Measurements from ENCODE around the gene MROH9.

MROH9 gene

GRCh38 chr1:170986901-170987300 lies 51.6 kb downstream of the MROH9 start:
- H3K9me3 ChIP-seq (ENCODE audit: insufficient read depth, low read length) = no peaks in the 10 kb centered on the region
- no peak overlapping the region for H3K9ac ChIP-seq (ENCODE audit: low read length)
- H2AFZ ChIP-seq (ENCODE audit: low read depth, low read length, severe bottlenecking) = no peak overlapping the region
- no peak overlapping the region for H3K4me2 ChIP-seq (ENCODE audit: low read depth, low read length, poor library complexity, severe bottlenecking)
- H3K4me3 ChIP-seq (ENCODE audit: insufficient read depth, low read length, poor library complexity, severe bottlenecking) = no peak overlapping the region
- H3K9me2 ChIP-seq (replicated peaks; ENCODE audit: insufficient read depth, low read length) = no peaks in the 10 kb centered on the region
- no peaks in the 10 kb centered on the region for H3K79me2 ChIP-seq (ENCODE audit: insufficient read depth, low read length)
- H3K36me3 ChIP-seq (ENCODE audit: low read length) = no peaks in the 10 kb centered on the region
- H4K20me1 ChIP-seq (ENCODE audit: low read depth, low read length) = no peaks in the 10 kb centered on the region
- no peaks in the 10 kb centered on the region for H3K27me3 ChIP-seq (ENCODE audit: low read length)
- H3K27ac ChIP-seq (ENCODE audit: low read depth, low read length) = no peak overlapping the region
- TF ChIP-seq EZH2phosphoT487 (conservative IDR thresholded peaks at IDR 0.05; ENCODE audit: low read length) (no peak), CTCF (IDR thresholded peaks at IDR 0.05; ENCODE audit: insufficient read depth, low read length, poor library complexity, severe bottlenecking) (no peak)
- no peaks in the 10 kb centered on the region for H3F3A ChIP-seq (ENCODE audit: insufficient read depth)

- H3K4me3 ChIP-seq (ENCODE audit: insufficient read depth, low read length, poor library complexity, severe bottlenecking) = no peak overlapping the region
- H4K20me1 ChIP-seq (ENCODE audit: low read depth, low read length) = no peaks in the 10 kb centered on the region
- H3K27me3 ChIP-seq (ENCODE audit: low read length) = no peaks in the 10 kb centered on the region
- no peaks in the 10 kb centered on the region for H3K79me2 ChIP-seq (ENCODE audit: insufficient read depth, low read length)
- no peak for TF ChIP-seq EZH2phosphoT487 (conservative IDR thresholded peaks at IDR 0.05; ENCODE audit: low read length)
- no peak for TF ChIP-seq CTCF (IDR thresholded peaks at IDR 0.05; ENCODE audit: insufficient read depth, low read length, poor library complexity, severe bottlenecking)
- H3F3A ChIP-seq (ENCODE audit: insufficient read depth) = no peaks in the 10 kb centered on the region
- no peak overlapping the region for H2AFZ ChIP-seq (ENCODE audit: low read depth, low read length, severe bottlenecking)
- no peaks in the 10 kb centered on the region for H3K9me3 ChIP-seq (ENCODE audit: insufficient read depth, low read length)
- no peak overlapping the region for H3K27ac ChIP-seq (ENCODE audit: low read depth, low read length)
- no peaks in the 10 kb centered on the region for H3K36me3 ChIP-seq (ENCODE audit: low read length)
- no peak overlapping the region for H3K9ac ChIP-seq (ENCODE audit: low read length)
- H3K9me2 ChIP-seq (replicated peaks; ENCODE audit: insufficient read depth, low read length) = no peaks in the 10 kb centered on the region
- H3K4me2 ChIP-seq (ENCODE audit: low read depth, low read length, poor library complexity, severe bottlenecking) = no peak overlapping the region
Measured at GRCh38 chr1:170987424-170987823, 52.1 kb downstream of the MROH9 start.

GRCh38 chr1:170993151-170993550 lies 57.8 kb downstream of the MROH9 start:
- Histone ChIP-seq H4K20me1 (ENCODE audit: low read depth, low read length) (no peaks in the 10 kb centered on the region), H2AFZ (ENCODE audit: low read depth, low read length, severe bottlenecking) (no peak overlapping the region), H3K36me3 (ENCODE audit: low read length) (no peaks in the 10 kb centered on the region), H3K79me2 (ENCODE audit: insufficient read depth, low read length) (no peaks in the 10 kb centered on the region), H3K9ac (ENCODE audit: low read length) (no peak overlapping the region), H3K9me3 (ENCODE audit: insufficient read depth, low read length) (no peaks in the 10 kb centered on the region), H3F3A (ENCODE audit: insufficient read depth) (no peaks in the 10 kb centered on the region), H3K27ac (ENCODE audit: low read depth, low read length) (no peak overlapping the region), H3K27me3 (ENCODE audit: low read length) (no peaks in the 10 kb centered on the region), H3K4me3 (ENCODE audit: insufficient read depth, low read length, poor library complexity, severe bottlenecking) (no peak overlapping the region), H3K9me2 (replicated peaks; ENCODE audit: insufficient read depth, low read length) (no peaks in the 10 kb centered on the region), H3K4me2 (ENCODE audit: low read depth, low read length, poor library complexity, severe bottlenecking) (no peak overlapping the region)
- TF ChIP-seq EZH2phosphoT487 (conservative IDR thresholded peaks at IDR 0.05; ENCODE audit: low read length) (no peak), CTCF (IDR thresholded peaks at IDR 0.05; ENCODE audit: insufficient read depth, low read length, poor library complexity, severe bottlenecking) (no peak)

All from SU-DHL-6 (cell line).